Activated CD4-positive, CD25-positive, alpha-beta regulatory T cell treated with anti-CD3 and anti-CD28 coated beads, Interleukin-2, amount 50 U/mL, for 24 hours (primary cell): ENCODE data around the gene PNPLA7.
"Not testable (repeated sequence)": the region's sequence is repeated elsewhere in the genome, so short reads cannot be mapped to it uniquely, and the experiment has no call there.

ENCODE experiments used
- ATAC-seq, 2 donors: fragments of 150-1000 bp; cut with Tn5 transposase; one replicate each; pipeline ENCODE4 v1.10.0; 2021; ENCODE audit warnings: mild to moderate bottlenecking in 1 of 2, moderate library complexity in 1 of 2

PNPLA7 gene

DNA sequence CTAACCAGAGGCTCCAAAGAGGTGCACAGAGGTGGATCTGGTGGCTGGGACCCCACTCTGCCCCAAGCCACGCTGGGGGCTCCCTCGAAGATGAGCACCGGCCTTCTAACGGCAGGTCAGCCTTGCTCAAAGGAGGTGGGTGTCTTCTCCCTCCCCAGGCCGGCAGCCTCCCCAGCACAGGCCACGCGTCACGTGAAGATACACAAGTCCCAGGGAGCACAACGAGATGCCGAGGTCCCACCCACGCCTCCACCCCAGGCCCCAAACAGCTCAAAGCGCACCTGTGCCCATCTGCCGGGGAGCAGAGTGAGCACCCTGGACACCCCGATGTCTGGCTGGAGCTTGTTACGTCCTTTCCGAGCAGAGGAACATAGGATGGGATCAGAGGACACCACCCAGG is 12.1 kb downstream of the PNPLA7 start:
- no peak for ATAC-seq

DNA sequence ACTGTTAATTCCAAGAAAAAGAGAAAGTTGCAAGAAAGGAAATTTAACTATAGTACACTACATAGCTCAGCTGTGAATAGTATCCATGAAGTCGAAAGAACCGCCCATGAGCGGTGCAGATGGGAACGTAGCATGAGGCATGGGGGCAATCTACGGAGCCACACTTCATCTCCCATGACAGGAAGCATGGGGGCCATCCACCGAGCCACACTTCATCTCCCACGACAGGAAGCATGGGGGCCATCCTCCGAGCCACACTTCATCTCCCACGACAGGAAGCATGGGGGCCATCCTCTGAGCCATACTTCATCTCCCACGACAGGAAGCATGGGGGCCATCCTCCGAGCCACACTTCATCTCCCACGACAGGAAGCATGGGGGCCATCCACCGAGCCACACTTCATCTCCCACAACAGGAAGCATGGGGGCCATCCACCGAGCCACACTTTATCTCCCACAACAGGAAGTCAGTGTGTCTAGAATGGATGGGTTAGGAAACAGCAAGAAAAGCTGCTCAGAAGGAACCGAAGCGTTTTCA is 13.5 kb downstream of the PNPLA7 start:
- ATAC-seq, result not testable (repeated sequence)

DNA sequence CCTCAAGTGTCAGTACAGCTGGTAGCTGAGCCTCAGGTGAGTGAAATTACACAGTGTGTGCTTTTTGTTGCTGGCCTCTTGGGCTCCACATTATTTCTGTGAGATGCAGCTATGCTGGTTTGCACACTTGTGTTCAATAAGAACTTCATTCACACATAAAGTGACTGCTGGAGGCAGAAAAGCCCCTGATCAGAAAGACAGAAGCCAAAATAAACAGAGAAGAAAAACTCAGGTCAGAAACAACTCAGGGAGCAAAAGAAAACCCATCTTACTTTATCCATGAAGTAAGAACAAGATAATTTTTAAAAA is 15.1 kb downstream of the PNPLA7 start:
- no peak for ATAC-seq

DNA sequence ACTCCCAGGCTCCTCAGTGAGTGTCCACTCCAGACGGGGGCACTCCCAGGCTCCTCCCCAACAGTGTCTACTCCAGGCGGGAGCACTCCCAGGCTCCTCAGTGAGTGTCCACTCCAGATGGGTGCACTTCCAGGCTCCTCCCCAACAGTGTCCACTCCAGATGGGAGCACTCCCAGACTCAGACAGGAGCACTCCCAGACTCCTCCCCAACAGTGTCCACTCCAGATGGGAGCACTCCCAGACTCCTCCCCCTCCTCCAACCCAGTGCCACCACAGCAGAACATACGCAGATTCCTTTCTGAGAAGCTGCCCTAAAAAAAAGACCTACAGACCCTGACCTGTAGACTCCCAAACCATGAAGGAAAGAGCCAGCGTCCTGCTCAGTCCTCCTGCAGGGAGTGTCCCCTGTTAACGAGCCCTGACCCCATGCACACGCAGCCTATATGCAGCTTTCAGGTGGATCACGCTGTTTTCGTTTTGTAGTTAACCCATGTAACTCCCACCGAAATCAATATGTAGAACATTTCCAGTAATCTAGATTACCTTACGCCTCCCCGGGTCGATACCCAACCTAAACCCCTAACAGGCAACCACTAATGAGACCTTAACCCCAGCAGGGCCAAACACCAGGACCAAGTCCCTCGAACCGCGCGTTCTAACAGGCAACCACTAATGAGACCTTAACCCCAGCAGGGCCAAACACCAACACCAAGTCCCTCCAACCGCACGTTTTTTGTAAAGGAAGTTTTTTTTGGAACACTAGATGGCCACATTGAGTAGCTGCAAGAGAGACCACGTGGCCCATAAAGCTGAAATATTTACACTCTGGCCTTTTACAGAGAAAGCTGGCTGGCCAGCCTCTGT is 15.7 kb downstream of the PNPLA7 start:
- ATAC-seq, result peak; percentile 49 to 55

DNA sequence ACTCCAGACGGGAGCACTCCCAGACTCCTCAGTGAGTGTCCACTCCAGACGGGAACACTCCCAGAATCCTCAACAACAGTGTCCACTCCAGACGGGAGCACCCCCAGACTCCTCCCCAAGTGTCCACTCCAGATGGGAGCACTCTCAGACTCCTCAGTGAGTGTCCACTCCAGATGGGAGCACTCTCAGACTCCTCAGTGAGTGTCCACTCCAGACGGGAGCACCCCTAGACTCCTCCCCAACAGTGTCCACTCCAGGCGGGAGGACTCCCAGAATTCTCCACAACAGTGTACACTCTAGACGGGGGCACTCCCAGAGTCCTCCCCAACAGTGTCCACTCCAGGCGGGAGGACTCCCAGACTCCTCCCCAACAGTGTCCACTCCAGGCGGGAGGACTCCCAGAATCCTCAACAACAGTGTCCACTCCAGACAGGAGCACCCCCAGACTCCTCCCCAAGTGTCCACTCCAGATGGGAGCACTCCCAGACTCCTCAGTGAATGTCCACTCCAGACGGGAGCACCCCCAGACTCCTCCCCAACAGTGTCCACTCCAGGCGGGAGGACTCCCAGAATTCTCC is 17.2 kb downstream of the PNPLA7 start:
- not testable (repeated sequence) for ATAC-seq

DNA sequence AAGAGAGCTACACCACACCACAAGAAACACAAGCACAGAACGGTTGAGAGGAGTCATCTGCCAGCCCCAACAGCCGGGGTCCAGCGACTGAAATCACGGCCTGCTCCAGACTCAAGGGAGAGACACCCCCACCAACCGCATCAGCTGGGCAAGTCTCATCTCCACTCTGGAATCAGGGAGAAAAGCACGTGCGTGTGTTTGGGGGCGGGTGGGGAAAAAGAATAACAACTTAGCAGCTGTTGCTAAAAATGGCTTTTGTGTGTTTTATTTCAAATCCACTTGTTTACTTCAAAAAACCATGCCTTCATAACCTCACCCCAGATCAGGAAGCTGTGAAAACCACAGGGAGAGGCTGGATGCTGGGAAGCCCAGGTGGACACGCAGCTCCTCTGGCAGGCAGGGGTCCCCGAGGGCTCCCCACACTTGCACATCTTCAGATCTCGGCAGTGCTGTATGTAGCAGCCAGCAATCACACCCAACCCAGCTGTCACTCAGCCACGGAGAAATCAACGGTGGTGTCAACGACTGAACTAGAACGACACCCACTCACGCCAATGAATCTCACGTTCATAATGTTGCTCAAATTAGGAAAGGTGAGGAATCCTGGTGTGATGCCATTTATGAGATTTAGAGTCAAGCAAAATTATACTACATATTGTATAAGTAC is 19.0 kb downstream of the PNPLA7 start:
- no peak for ATAC-seq

DNA sequence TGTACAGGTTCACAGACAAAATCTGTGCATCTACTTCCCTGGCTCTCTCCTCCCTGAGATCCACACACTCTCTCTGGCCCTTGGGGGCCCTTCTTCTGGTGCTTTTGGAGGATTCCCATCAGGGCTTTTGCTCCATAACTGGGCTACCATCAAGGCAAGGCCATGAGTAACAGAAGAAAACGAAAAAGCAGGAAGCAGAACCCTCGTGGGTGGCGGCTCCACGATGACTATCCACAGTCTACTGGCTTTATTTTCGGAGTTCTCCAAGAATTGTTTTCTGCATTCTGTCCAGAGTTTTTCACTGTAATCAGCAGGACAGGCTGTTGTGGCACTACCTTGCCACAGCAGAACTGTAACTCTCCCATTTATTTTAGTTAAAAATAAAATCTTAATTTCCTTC is 19.9 kb downstream of the PNPLA7 start:
- no peak for ATAC-seq

DNA sequence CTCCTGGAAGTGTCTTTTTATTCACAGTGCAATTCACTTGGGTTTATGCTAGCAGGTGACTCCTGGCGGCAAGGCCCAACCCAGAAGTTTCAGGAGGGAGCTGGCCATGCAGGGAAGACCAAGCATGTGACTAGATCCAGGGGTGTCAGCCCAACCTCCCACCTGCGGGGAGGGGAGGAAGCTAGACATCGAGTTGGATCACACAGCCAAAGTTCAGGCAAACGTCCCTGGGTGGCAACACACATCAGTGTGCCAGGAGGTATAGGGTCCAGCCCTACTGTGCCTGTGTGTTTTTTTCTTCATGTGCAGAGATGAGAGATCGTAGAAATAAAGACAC is 25.3 kb downstream of the PNPLA7 start:
- no peak for ATAC-seq

DNA sequence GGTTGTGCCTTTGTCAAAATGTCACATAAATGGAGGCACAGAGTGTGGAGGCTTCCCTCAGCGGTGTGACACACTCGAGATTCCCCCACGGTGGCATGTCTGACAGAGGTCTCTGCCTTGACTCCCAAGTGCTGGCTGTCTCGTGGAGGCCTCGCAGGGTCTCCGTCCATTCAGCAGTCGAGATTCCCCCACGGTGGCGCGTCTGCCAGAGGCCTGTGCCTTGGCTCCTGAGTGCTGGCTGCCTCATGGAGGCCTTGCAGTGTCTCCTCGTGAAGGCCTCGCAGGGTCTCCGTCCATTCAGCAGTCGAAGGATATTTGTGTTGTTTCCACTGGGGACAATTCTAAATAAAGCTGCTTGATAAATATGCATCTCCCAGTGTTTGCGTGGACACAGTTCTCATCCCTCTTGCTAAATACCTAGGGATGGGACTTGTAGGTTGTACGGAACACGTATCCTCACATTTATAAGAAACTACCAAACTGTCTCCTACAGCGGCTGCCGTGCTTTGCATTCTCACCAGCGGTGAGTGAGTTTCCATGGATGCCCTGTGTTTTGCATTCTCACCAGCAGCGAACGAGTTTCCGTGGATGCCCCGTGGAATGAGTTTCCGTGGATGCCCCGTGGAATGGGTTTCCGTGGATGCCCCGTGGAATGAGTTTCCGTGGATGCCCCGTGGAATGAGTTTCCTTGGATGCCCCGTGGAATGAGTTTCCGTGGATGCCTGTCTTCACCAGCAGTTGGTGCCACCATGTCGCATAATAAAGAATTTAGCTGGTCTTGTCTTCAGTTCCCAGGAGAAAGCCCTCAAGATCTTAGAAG is 25.8 kb downstream of the PNPLA7 start:
- no peak for ATAC-seq

DNA sequence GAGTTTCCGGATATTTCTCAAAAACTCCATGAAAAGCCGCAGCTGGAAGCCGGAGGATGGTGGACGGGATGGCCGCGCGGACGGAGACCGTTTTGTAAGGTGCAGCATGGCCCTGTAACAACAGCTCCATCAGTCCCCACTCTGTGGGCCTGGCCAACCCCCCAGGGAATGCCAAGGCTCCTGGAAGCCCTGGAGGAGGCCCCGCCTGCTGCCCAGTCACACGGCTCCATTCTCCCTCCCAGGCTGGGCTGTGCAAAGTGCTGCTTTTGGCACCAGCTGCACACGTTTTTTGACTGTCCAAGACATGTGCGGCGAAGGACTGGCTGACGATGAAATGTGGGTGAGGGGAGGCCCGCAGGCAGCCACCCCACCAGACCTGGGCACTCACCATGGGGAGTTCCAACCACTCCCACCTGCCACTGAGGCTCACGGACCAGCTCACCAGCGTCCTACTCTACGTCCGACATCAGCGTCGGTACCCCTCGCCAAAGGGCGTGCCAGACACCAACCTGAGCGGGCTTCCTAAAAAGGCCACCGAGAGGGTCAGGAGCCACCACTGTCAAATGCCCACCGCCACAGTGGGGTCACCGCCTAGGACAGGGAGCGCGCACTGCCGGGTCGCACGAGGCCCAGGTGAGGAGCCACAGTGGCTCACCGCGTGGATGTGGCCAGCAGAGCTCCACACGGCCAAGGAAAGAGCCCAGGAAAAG is 27.3 kb downstream of the PNPLA7 start:
- no peak for ATAC-seq

DNA sequence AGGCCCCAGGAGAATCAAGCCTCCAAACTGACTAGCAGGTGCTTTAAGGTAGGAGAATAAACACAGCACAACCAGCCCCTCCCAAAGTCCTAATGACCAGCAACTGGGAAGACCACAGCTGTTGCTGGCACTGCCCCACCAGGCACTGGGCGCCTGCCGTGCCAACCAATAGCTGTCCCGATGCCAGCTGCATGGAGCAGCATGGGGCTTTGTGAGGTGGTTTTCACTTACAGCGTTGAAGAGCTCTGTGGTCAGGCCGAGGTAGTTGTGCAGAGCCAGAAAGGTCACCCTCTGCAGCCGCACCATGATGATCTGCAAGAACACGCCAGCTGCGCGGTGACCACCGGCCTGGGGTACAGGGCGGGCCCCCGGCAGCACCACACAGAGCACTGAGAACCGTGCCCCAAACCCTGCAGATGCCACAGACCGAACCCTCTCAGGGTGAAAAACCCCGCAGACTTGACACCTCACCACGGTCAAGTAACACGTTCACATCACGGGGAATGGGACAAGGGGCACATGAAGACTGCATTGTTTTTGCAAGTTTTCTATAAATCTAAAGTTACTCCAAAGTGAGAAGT is 28.7 kb downstream of the PNPLA7 start:
- no peak for ATAC-seq

DNA sequence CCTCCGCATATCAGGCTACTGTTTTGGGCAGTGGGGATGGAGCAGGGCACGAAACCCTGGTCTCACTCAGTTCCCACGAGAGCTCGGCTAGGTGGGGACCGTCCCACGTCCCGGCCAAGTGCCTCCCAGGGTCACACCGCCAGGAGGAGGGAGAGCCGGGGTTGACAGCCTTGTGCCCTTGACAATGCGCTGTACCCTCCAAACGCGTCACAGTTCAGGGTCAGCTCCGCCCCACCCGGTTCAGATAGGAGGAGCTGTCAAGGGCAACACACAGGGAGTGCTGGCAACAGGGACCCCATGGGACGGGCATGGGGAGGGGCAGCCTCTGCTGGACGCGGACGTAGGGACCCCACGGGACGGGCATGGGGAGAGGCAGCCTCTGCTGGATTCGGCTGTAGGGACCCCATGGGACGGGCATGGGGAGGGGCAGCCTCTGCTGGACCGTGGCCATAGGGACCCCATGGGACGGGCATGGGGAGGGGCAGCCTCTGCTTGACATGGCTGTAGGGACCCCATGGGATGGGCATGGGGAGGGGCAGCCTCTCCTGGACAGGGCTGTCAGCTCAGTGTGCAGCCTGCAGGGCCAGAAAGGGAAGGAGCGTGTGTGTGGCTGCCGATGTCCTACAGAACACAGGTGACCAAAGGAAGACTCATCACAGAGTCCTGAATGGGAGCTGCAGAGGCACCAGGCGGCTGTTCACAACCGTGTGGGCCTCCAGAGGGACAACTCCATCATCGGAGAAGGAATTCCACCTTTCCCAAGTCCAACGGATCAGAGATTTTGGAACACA is 29.4 kb downstream of the PNPLA7 start:
- ATAC-seq, result no peak

DNA sequence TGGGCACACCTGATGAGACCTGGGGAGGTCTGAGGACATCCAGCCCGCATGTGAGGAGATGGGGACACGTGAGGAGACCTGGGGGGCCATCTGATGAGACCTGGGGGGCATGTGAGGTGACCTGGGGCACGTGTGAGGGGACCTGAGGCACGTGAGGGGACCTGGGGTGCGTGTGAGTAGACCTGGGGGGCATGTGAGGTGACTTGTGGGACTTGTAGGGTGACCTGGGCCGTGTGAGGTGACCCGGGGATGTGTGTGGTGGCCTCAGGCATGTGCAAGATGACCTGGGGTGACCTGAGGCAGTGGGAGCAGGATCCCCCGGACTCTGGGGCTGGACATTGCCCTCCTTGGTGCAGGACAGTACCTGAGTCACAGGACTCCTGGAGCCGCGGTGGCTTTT is 30.6 kb downstream of the PNPLA7 start:
- ATAC-seq, result no peak

DNA sequence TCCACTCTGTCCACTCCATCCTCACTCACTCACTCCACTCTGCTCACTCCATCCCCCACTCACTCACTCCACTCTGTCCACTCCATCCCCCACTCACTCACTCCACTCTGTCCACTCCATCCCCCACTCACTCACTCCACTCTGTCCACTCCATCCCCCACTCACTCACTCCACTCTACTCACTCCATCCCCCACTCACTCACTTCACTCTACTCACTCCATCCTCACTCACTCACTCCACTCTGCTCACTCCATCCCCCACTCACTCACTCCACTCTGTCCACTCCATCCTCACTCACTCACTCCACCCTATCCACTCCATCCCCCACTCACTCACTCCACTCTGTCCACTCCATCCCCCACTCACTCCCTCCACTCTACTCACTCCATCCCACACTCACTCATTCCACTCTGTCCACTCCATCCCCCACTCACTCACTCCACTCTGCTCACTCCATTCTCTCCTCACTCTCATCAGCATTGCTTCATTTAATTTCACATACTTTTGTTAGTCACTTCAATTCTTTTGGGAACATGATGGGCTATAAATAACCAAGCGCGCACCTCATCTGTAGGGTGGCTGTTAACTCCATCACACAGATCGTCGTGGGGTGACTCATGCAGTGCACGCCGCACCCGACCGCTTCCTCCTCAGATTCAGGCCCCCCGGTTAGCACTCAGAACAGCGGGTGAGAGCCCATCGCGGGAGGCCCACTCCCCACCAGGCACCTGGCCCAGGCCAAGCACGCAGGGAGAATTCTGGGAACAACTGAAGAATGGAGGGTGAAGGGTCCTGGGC is 31.3 kb downstream of the PNPLA7 start:
- ATAC-seq, result not testable (repeated sequence)

DNA sequence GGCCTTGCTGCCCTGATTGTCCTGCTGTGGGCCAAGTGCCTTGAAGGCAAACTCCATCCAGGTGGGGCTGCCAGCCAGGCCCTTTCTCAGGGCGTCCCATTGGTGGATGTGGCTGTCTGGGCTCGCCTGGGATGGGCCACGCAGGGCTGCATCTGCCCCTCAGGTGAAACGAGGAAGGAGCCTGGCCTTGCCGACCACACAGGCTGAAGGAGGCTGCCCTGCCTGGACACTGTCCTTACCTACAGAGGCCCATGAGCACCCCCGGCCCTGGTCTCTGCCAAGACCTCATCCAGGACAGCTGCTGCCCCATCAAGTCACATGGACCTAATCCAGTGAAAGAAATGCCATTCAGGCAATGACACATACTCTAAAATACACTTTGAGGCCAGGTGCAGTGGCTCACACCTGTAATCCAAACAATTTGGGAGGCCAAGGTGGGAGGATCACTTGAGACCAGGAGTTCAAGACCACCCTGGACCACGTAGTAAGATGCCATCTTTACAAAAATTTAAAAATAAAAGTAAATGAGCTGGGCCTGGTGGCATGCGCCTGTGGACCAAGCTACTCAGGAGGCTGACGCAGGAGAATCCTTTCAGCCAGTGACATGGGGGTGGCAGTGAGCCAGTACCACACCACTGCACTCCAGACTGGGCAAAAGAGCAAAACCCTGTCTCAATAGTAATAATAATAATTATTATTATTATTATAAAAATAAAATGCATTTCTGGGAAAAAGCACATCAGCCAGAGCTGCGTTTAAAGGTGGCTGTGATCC is 33.9 kb downstream of the PNPLA7 start:
- ATAC-seq, result no peak

DNA sequence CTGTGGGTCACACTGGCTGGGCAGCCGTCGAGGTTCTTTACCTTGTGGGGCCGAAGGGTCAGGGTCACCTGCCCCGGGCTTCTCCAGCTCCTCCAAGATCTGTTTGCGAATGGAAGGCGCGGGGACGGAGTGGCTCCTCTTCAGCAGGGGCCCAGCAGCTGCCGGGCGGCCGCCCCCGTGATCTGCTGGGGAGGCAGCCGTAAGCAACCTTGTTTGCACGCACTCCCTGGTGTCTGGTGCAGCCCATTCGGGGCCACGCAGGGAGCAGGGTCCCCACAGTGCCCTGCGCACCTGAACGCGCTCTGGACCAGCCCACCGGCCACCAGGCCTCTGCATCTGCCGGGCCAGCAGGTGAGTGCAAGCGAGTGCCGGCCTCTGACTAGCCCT is 34.9 kb downstream of the PNPLA7 start:
- ATAC-seq, result no peak

DNA sequence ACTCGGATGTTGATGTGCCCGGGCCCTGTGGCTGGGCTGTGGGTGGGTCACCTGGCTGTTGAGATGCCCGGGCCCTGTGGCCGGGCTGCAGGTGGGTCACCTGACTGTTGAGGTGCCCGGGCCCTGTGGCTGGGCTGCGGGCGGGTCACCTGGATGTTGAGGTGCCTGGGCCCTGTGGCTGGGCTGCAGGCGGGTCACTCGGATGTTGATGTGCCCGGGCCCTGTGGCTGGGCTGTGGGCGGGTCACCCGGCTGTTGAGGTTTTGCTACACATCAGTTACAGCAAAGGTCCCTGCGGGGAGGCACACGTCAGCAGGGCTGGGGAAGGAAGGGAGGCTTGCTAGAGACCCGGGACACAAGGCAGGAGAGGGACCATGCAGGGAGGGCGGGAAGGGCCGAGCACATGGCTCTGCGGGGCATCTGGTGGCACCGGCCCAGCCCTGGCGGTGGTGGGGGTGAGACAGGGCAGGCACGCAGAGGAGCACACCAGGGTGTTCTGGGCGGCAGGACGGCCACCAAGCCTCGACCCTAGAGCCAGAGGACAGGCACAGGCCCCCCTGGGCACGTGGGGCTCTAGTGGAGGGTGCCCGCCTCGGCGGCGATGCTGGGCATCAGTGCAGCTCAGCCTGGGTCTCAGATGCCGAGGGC is 35.4 kb downstream of the PNPLA7 start:
- no peak for ATAC-seq

DNA sequence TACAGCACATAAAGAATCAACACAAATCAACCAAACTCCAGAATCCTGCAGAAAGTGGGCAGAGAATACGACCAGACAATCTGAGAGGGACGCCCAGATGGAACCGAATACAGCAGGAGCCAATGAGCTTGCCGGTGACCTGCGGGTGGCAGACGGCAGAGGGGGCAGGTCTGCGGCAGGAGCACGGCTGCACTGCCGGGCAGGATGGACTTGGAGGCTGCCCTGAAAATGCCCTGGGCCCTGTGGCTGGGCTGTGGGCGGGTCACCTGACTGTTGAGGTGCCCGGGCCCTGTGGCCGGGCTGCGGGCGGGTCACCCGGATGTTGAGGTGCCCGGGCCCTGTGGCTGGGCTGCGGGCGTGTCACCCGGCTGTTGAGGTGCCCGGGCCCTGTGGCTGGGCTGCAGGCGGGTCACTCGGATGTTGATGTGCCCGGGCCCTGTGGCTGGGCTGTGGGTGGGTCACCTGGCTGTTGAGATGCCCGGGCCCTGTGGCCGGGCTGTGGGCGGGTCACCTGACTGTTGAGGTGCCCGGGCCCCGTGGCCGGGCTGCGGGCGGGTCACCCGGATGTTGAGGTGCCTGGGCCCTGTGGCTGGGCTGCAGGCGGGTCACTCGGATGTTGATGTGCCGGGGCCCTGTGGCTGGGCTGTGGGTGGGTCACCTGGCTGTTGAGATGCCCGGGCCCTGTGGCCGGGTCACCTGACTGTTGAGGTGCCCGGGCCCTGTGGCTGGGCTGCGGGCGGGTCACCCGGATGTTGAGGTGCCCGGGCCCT is 36.2 kb downstream of the PNPLA7 start:
- not testable (repeated sequence) for ATAC-seq
